Transverse colon (tissue), 3 donors: ENCODE data around the gene GSK3B.

ENCODE experiments used
- CTCF ChIP-seq, 5 experiments: fragments of 200-600 bp in 3 of 5; fragments of 450-650 bp in 2 of 5; sonication (generic) in 3 of 5; IDR thresholded peaks; 1 replicate in 2 of 5; 2 replicates in 3 of 5; pipeline ENCODE4 v1.5.1; 2016 to 2017; ENCODE audit warnings: antibody characterized with exemption in 5 of 5, inconsistent platforms in 3 of 5, mild to moderate bottlenecking in 2 of 5, moderate library complexity in 1 of 5
- EP300 ChIP-seq: sonication (generic); formaldehyde crosslinking; IDR thresholded peaks from one replicate; pipeline ENCODE4 v1.6.1; 2017; ENCODE audit warnings: antibody characterized with exemption, low read depth
- POLR2A ChIP-seq: fragments of 450-650 bp; IDR thresholded peaks from one replicate; pipeline ENCODE4 v1.6.1; 2016; ENCODE audit warnings: antibody characterized with exemption, mild to moderate bottlenecking, moderate library complexity

- TF ChIP-seq EP300 (no peak), CTCF (IDR thresholded peaks at IDR 0.05) (no peak), POLR2A (no peak)
Observed at GRCh38 chr3:119800844-119801243, 293.4 kb downstream of the GSK3B start.
